ENCODE results near the gene NEK9. TPM values are rescaled to one million over a fixed set of nuclear protein-coding genes. Genes with fewer than 3 reads are reported as not detected.

Gene NEK9
- total and polyA plus RNA-seq, 9 of the 15 experiments (the other 6 are each of a cell fraction or from before 2014, with no cell fraction given) = 2.8 to 39.6 (median 19.8) TPM

DNA sequence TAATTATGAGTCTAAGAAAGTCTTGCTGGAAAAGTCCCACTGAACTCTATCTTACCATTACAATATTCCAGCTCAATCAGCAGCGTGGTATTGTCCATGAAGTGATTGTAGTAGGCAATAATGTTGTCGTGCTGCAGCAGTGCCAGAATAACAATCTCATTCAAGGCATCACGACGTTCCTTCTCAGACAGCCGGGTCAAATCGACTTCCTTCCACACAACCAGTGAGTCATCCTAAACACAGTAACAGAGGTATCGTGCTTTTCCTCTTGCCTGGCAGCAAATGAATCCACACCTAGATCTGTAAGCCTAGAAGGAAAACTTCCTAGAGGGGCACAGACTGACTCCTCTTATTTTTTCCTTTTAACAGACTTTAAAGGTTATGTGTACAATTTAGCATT, 2.9 kb downstream of the NEK9 start (continued):
- TF ChIP-seq, protein P1, sequence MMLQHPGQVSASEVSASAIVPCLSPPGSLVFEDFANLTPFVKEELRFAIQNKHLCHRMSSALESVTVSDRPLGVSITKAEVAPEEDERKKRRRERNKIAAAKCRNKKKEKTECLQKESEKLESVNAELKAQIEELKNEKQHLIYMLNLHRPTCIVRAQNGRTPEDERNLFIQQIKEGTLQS (IDR thresholded peaks at IDR 0.05) = peak; percentile 82
- TF ChIP-seq, protein P1 (CRISPR knock-in tag; conservative IDR thresholded peaks at IDR 0.05) = no peak
- TF ChIP-seq SPI1 (IDR thresholded peaks at IDR 0.05; ENCODE audit: borderline replicate concordance, low read depth, low read length) (peak; percentile 74), JUN (IDR thresholded peaks at IDR 0.05; ENCODE audit: borderline replicate concordance, low read depth, low read length) (peak; percentile 46; the same call in 1 of the 2 replicates), JUN (CRISPR knock-in tag; IDR thresholded peaks at IDR 0.05; ENCODE audit: borderline replicate concordance) (no peak), DPF2 (IDR thresholded peaks at IDR 0.05) (peak; percentile 59; the same call in 1 of the 2 replicates), FOSL1 (tag; conservative IDR thresholded peaks at IDR 0.05) (peak; percentile 82), ATF7 (IDR thresholded peaks at IDR 0.05) (peak; percentile 14; the same call in 1 of the 2 replicates)

DNA sequence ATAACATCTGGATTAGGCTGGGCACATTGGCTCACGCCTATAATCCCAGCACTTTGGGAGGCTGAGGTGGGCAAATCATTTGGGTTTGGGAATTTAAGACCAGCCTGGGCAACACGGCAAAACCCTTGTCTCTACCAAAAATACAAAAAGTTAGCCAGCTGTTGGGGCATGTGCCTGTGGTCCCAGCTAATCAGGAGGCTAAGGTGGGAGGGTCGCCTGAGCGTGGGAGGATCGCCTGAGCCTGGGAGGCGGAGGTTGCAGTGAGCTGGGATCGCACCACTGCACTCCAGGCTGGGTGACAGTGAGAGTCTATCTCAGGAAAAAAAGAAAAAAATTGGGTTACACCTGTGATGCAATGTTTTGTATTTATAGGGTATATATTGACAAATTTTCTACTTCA, 5.3 kb downstream of the NEK9 start:
- Histone ChIP-seq H3K79me2 (ENCODE audit: control insufficient read depth, insufficient read depth, low read length) (peaks cover 11% of the 10 kb centered on the region), H3K27me3 (ENCODE audit: control insufficient read depth in 2 of 2, insufficient read depth in 2 of 2, low read length in 2 of 2) (no peaks in the 10 kb centered on the region), H3K4me3 (no peak overlapping the region), H2AFZ (ENCODE audit: low read depth, low read length) (no peak overlapping the region), H3K9ac (ENCODE audit: insufficient read depth in 1 of 2, low read depth in 2 of 2, low read length in 2 of 2) (0 out of 4 replicates have a peak overlapping the region, but pooled peaks of 1 of the 2 experiments have one; percentile 48), H3K27ac (ENCODE audit: extremely low read depth, low read depth, low read length) (no peak overlapping the region), H3K4me1 (replicated peaks in 1 of 2; ENCODE audit: control insufficient read depth in 2 of 2, insufficient read depth in 2 of 2, low read length in 2 of 2) (peaks cover 2 to 14% of the 10 kb centered on the region in 2 experiments; a peak in 4 of 5 replicates), H3K9me3 (replicated peaks; ENCODE audit: control insufficient read depth, insufficient read depth, low read depth, low read length) (no peaks in the 10 kb centered on the region), H4K20me1 (replicated peaks; ENCODE audit: control insufficient read depth, insufficient read depth, low read length) (no peaks in the 10 kb centered on the region), H3K4me2 (ENCODE audit: insufficient read depth, low read length) (no peak overlapping the region), H3K36me3 (ENCODE audit: control insufficient read depth, insufficient read depth, low read length) (peaks cover 18% of the 10 kb centered on the region; the same call in 1 of the 3 replicates), H3K9me1 (ENCODE audit: control insufficient read depth, insufficient read depth, low read length) (no peaks in the 10 kb centered on the region)
- FAIRE-seq (no peak), ATAC-seq (0 out of 3 replicates have a peak, but pooled peaks have one; percentile 14), DNase-seq (ENCODE audit: extremely low read depth in 1 of 4, low spot score in 3 of 4) (no peak)
- intact Hi-C loops (cut with micrococcal nuclease) = no loop called here
- in situ Hi-C loops (cut with MboI) = no loop called here
- no TSS peak for BruUV-seq (replicated peaks)
- WGBS (ENCODE audit: insufficient coverage, low coverage, missing lambda C conversion rate) = 65% methylated on average over 4 of the region's 7 CpGs
- TF ChIP-seq CCNT2 (IDR thresholded peaks at IDR 0.05; ENCODE audit: borderline replicate concordance, extremely low read depth, insufficient read length, low read depth, low read length) (no peak), ZNF174 (CRISPR knock-in tag; IDR thresholded peaks at IDR 0.05) (no peak), PURB (CRISPR knock-in tag; IDR thresholded peaks at IDR 0.05; ENCODE audit: low read depth) (no peak), ZBTB8A (IDR thresholded peaks at IDR 0.05; ENCODE audit: partially characterized antibody) (no peak), EGR1 (conservative IDR thresholded peaks at IDR 0.05) (peak; percentile 65)
- CTCF ChIA-PET (ENCODE audit: low intra/inter-chr PET ratio) = no interaction called here
- POLR2A ChIA-PET = interaction anchor here (0.6 to 0.7 kb wide), 2 partner anchors 11 to 49 kb away, joined by 3 read pairs; no protein-coding TSS in a partner anchor
